NCI-H226 (cell line): ENCODE data around the gene ATP6V0B.

Source experiments
- DNase-seq: peaks from one replicate; pipeline ENCODE4 v3.0.0-alpha.2; 2015

ATP6V0B gene

GRCh38 chr1:43974443-43975248 is at the start of gene ATP6V0B:
TSS of gene ATP6V0B (plus strand) at chr1:43974960. CDS start at chr1:43975041, 81 bp downstream.
- peak; percentile 95 for DNase-seq

GRCh38 chr1:43925846-43926245 is 48.9 kb upstream of the ATP6V0B start:
- DNase-seq: no peak

- DNase-seq: no peak
Measured at GRCh38 chr1:43930168-43930948, 44.4 kb upstream of the ATP6V0B start.

- DNase-seq: no peak
Measured at GRCh38 chr1:43930949-43931275, 43.8 kb upstream of the ATP6V0B start.

- DNase-seq: no peak
Measured at GRCh38 chr1:43931711-43932660, 42.8 kb upstream of the ATP6V0B start.

- peak; percentile 72 for DNase-seq
Measured at GRCh38 chr1:43932786-43933385, 41.9 kb upstream of the ATP6V0B start.

- no peak for DNase-seq
Measured at GRCh38 chr1:43933386-43934100, 41.2 kb upstream of the ATP6V0B start, which contains the start of gene ARTN. TSS of gene ARTN (plus strand) at chr1:43933801. CDS start at chr1:43935657, 1,856 bp downstream.

- peak; percentile 37 for DNase-seq
Measured at GRCh38 chr1:43934101-43934985, 40.4 kb upstream of the ATP6V0B start.

GRCh38 chr1:43934986-43935324 is 39.8 kb upstream of the ATP6V0B start:
- no peak for DNase-seq

GRCh38 chr1:43935711-43936427 is 38.9 kb upstream of the ATP6V0B start:
- no peak for DNase-seq

- DNase-seq: no peak
Measured at GRCh38 chr1:43936431-43937151, 38.2 kb upstream of the ATP6V0B start.

- DNase-seq: no peak
Measured at GRCh38 chr1:43937179-43937865, 37.4 kb upstream of the ATP6V0B start.

- no peak for DNase-seq
Measured at GRCh38 chr1:43938383-43938782, 36.4 kb upstream of the ATP6V0B start.

GRCh38 chr1:43938892-43939587 is 35.7 kb upstream of the ATP6V0B start:
- DNase-seq: no peak

GRCh38 chr1:43942411-43942810 is 32.3 kb upstream of the ATP6V0B start:
- DNase-seq: peak; percentile 0

GRCh38 chr1:43944860-43945259 is 29.9 kb upstream of the ATP6V0B start:
- DNase-seq: peak; percentile 0

- peak; percentile 0 for DNase-seq
Measured at GRCh38 chr1:43945674-43946235, 29.0 kb upstream of the ATP6V0B start.
